NCI-H2029 (cell line): ENCODE measurements around the gene NDST1.

Experiments
- DNase-seq: peaks from one replicate; lab custom pipeline; 2025; lab: John Stamatoyannopoulos, UW

Gene NDST1

GRCh38 chr5:150523472-150524350 is 15.8 kb downstream of the NDST1 start:
- peak; percentile 7 for DNase-seq

DNA sequence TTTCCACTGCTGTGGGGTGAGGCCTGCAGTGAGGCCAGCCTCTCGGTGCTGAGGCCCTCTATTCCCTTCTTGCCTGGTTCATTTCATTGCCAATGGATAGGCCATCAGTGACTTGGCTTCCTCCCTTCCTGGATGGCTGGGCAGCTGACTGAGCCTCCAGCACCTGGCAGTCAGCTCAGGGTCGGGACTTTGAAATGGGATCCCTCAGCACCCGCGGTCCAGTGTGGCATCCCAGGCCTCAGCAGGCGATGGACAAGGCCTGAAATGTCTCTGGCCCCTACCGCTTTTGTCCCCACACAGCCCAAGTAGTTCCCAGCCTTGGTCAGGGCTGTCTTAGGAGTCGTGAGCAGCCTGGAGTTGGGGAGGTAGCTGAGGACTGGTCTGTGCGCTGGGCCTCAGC is 17.2 kb downstream of the NDST1 start:
- DNase-seq: no peak

DNA sequence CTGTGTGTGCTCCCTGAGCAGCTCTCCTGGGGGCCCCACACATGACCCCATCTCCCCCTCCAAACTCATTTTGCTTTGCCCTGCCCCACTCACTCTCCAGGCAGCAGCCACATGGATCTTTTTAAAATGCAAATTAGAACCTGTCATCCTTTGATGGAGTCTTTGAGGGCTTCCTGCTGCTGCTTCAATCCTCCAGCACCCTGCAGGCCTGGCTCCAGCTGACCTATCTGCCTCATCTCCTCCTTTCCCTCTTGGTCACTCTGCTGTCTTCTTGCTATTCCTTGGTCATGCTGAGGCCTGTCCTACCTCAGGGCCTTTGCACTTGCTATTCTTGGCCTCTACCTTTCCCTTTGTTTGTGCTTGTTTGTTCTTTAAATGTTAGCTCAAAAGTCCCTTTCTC is 17.9 kb downstream of the NDST1 start:
- DNase-seq: no peak

GRCh38 chr5:150527038-150527437 is 19.1 kb downstream of the NDST1 start:
- no peak for DNase-seq

GRCh38 chr5:150527808-150528207 is 19.9 kb downstream of the NDST1 start:
- no peak for DNase-seq

DNA sequence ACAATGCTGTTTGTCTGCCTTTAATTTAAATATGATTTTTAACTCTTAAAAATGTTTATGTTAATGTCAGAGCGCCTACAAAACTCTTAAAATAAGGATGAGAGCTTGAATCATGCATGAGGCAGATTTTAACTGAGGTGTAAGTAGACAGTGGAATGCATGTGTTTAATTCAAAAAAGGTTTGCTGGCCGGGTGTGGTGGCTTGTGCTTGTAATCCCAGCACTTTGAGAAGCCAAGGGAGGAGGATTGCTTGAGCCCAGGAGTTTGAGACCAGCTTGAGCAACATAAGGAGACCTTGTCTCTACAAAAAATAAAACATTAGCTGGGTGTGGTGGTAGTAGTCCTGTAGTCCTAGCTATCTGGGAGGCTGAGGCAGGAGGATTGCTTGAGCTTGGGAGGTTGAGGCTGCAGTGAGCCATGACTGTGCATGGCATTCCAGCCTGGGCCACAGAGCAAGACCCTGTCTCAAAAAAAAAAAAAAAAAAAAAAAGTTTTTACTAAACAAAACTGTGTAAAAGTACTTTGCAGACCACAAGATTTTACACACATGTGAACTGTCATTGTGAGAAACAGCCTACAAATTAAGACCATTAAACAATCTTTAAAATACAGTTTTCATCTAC is 21.1 kb downstream of the NDST1 start:
- no peak for DNase-seq

GRCh38 chr5:150529555-150529954 is 21.6 kb downstream of the NDST1 start:
- DNase-seq: no peak

DNA sequence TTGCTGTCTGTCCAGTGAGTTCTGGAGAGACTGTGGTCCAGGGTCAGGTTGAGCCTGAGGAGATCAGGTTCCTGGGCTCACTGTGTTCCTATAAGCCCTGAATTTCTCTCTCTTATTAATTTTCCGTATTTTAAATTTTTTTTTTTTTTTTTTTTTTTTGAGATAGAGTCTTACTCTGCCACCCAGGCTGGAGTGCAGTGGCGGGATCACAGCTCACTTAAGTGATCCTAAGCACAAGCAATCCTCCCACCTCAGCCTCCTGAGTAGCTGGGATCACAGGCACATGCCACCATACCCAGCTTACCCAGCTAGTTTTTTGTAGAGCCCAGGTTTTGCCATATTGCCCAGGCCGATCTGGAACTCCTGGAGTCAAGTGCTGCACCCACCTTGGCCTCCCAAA is 22.5 kb downstream of the NDST1 start:
- DNase-seq: no peak

GRCh38 chr5:150530951-150531588 is 23.1 kb downstream of the NDST1 start:
- no peak for DNase-seq

DNA sequence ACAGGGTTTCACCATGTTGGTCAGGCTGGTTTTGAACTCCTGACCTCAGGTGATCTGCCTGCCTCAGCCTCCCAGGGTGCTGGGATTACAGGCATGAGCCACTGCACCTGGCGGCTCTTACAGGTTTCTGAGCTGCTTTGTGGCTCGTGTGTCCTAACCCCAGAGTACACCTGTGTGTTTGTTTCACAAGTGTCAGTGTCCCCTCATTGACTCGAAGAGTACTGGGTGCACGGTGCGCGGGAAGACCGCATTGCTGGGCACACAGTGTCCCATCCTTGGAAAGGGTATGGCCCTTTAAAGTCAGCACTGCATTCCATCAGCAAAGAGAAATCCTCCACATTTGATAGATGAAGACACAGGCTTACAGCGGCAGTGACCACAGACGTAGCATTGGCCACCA is 23.8 kb downstream of the NDST1 start:
- DNase-seq: no peak

DNA sequence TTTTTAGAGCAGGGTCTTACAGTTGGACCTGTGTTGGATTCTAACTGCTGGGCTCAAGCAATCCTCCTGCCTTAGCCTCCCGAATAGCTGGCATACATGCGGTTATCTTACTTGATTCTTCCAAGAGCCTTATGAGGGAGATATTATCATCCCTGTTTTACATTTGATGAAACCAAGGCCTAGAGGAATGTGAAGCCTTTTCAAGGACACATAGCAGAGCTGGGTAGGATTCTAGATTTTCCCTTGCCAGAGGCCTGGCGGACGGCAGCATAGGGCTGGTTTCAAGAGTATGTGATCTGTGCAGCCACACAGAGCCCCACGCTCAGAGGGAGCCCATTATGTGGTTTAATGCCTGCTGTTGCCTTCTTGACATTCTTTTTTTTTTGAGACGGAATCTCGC is 24.2 kb downstream of the NDST1 start:
- DNase-seq: no peak

DNA sequence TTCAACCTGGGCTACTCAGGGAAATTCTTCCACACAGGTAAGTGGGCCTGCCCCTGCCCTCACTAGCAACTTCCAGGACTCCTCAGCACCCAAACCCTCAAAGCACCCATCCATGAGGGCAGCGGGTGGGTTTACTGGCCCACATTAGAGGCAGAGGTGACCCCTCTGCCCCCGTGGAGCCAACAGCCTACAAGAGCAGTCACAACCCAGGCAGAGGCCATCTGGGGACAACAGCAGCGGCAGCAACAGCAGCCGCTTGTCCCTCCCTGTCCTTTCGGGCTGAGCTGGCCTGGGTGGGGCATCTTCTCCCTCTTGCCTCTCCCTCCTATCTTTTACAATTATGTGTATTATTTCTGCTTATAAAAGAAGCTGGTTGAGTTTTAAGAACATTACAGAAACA is 25.1 kb downstream of the NDST1 start:
- no peak for DNase-seq

DNA sequence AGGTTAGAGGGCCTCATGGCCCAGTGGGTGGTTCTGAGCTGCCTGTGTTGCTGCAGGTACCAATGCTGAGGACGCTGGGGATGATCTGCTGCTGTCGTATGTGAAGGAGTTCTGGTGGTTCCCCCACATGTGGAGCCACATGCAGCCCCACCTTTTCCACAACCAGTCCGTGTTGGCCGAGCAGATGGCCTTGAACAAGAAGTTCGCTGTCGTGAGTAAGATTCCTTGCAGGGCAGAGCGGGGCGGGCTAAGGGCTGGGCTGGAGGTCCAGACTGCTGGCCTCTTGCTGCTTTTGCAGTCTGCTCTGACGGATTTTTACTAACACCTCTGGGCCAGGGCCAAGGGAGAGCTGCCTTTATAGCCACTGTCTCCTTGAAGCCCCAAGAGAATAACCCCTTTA is 26.9 kb downstream of the NDST1 start:
- DNase-seq: no peak

GRCh38 chr5:150535611-150536010 is 27.7 kb downstream of the NDST1 start:
- DNase-seq: no peak

DNA sequence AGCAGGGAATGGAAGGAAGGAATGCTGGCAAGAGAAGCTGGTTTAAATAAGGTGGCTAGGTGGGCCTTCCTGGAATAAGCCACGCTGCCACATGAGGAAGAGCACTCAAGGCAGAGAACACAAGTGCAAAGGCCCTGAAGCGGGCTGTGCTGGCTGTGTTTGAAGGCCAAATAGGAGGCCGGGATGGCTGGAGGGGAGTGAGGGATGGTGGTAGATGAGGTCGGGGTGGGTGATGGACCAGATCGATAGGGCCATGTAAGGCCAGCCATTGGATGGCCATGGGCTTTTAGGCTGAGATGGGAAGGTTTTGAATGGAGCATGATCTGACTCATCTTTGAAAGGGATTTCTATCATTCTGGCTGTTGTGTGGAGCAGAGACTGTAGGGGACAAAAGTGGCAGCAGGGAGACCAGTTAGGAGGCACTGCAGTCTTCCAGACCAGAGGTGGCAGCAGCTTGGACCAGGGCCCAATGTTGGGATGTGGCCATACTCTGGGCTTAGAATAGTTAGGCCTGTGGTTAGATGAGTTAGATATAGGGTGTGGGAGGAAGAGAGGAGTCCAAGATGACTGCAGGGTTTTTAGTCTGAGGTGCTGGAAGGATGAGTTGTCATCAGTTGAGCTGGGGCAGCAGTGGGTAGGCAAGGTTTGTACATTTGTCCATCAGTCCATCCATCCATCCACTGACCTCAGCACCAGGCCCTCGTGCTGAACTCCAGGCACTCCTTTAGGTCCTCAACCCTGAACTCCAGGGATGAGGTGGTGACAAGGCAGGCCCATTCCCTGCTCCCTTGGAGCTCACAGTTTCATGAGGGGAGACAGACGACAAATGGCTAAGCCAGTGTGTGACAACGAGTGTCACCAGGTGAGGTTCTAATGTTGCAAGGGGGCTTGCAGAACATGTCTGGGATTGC is 30.3 kb downstream of the NDST1 start:
- DNase-seq: no peak

GRCh38 chr5:150539206-150539605 is 31.3 kb downstream of the NDST1 start:
- DNase-seq: no peak

DNA sequence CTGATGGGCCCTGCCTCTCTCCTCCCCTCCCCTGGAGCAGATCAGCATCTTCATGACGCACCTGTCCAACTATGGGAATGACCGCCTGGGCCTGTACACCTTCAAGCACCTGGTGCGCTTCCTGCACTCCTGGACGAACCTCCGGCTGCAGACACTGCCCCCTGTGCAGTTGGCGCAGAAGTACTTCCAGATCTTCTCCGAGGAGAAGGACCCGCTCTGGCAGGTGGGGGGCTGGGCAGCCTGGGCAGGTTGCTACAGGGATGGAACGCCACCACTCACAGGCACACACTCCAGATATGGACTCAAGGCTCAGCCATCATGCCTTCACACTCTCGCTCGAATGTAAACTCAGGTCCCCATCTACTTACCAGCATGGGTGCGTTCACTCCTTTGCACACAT is 32.1 kb downstream of the NDST1 start:
- DNase-seq: no peak

DNA sequence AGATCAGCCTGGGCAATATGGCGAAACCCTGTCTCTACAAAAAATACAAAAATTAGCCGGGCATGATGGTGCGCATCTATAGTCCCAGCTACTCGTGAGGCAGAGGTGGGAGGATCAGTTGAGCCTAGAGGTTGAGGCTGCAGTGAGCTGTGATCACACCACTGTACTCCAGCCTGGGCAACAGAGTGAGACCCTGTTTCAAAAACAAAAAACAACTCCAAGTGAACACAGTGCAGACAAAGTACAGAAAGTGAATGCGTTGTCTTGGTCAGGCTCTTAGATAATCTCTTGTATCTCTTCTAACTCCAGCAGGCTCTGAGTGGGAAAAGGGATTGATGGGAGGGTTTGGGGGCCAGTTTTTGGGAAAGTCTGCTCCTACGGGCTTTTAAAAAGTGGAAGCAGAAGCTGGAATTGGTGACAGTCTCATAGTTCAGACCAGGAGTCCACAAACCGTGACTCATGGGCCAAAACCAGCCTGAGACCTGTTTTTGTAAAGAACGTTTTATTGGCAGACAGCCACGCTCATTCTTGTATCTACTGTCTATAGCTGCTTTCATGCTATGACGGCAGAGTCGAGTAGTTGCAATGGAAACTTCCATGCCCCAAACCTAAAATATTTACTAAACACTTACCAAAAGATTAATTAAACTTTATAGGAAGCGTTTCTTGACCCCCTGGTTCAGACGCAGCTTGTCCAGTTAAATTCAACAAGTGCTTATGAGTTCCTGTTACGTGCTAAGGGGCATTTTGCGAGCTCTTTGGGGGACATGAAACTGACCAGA is 32.9 kb downstream of the NDST1 start:
- no peak for DNase-seq

- DNase-seq: no peak
Observed at GRCh38 chr5:150541397-150541675, 33.4 kb downstream of the NDST1 start.

- DNase-seq: no peak
Observed at GRCh38 chr5:150541895-150542294, 34.0 kb downstream of the NDST1 start.

DNA sequence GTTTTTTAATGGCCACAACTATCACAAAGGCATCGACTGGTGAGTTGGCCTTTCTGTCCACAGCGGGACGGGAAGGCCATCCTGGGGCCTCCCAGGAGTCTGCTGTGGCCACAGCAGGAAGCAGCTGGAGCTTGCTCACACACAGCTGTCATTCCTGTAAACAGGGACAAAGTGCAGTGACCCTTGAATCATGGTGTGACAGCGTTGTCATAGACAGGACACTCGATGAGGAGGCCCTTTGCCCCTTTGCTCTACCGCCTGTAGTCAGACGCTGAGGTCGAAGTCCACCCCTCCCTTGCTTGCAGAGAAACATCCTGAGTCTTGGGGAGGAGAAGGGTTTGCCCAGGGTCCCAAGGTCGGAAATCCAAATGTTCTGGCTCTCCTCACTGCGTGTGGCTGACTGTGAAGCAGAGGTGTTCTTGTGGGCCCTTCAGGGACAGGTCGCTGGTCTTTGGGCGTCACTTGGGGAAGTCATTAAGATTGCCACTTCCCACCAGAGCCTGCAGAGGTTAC is 35.1 kb downstream of the NDST1 start:
- DNase-seq: no peak
